Neural cell (in vitro differentiated cells): Measurements from ENCODE around the gene MINDY3.

Experiments used
- CTCF ChIP-seq: fragments of 450-650 bp; IDR thresholded peaks from 2 replicates; pipeline ENCODE4 v1.5.1; 2014; ENCODE audit warnings: antibody characterized with exemption, mild to moderate bottlenecking, moderate library complexity; ENCODE audit not compliant: poor library complexity, severe bottlenecking
- EZH2 ChIP-seq: fragments of 200-600, 300-800 bp; shearing (Covaris generic), sonication (generic); IDR thresholded peaks from 2 replicates; pipeline ENCODE4 v1.6.1; 2014; ENCODE audit warnings: antibody characterized with exemption, low read length, borderline replicate concordance, mild to moderate bottlenecking; ENCODE audit not compliant: insufficient read depth, poor library complexity, severe bottlenecking
- MXI1 ChIP-seq: fragments of 450-650 bp; conservative IDR thresholded peaks from 2 replicates; pipeline ENCODE4 v1.6.1; 2014; ENCODE audit warnings: antibody characterized with exemption, mild to moderate bottlenecking; ENCODE audit not compliant: poor library complexity, severe bottlenecking
- TAF1 ChIP-seq: IDR thresholded peaks from 2 replicates; pipeline ENCODE4 v1.6.1; 2012; ENCODE audit warnings: low read depth
- TF ChIP-seq, protein P1 (sequence below): IDR thresholded peaks from 2 replicates; pipeline ENCODE4 v1.6.1; 2012; ENCODE audit warnings: borderline replicate concordance

DNA sequence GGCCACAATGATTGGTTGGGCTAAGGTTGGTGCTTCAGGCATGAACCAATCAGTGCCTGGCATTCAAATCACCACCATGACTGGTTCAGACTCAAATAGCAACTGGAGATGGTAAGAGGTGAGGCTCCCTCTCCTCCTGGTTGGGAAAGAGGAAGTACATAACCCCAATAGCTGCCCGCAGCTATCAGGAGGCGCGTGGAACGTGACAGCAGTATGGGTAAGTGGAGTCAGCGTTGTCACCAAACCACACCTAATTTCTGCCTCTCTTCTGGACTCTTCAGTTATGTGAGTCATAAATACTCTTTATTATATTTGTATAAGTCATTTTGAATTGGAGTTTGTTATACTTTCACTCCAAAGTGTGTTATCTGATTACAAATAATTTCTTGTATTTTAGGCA lies 122.7 kb downstream of the MINDY3 start:
- no peak for TF ChIP-seq CTCF
- no peak for TF ChIP-seq MXI1
- no peak for TF ChIP-seq EZH2
- no peak for TF ChIP-seq TAF1
- TF ChIP-seq, protein P1, sequence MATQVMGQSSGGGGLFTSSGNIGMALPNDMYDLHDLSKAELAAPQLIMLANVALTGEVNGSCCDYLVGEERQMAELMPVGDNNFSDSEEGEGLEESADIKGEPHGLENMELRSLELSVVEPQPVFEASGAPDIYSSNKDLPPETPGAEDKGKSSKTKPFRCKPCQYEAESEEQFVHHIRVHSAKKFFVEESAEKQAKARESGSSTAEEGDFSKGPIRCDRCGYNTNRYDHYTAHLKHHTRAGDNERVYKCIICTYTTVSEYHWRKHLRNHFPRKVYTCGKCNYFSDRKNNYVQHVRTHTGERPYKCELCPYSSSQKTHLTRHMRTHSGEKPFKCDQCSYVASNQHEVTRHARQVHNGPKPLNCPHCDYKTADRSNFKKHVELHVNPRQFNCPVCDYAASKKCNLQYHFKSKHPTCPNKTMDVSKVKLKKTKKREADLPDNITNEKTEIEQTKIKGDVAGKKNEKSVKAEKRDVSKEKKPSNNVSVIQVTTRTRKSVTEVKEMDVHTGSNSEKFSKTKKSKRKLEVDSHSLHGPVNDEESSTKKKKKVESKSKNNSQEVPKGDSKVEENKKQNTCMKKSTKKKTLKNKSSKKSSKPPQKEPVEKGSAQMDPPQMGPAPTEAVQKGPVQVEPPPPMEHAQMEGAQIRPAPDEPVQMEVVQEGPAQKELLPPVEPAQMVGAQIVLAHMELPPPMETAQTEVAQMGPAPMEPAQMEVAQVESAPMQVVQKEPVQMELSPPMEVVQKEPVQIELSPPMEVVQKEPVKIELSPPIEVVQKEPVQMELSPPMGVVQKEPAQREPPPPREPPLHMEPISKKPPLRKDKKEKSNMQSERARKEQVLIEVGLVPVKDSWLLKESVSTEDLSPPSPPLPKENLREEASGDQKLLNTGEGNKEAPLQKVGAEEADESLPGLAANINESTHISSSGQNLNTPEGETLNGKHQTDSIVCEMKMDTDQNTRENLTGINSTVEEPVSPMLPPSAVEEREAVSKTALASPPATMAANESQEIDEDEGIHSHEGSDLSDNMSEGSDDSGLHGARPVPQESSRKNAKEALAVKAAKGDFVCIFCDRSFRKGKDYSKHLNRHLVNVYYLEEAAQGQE: no peak
